GM12801 (cell line): ENCODE results near the gene FAM170B.

Experiments
- TF ChIP-seq, protein P1 (sequence below): IDR thresholded peaks from one replicate; pipeline ENCODE4 v1.5.1; 2011; ENCODE audit warnings: control low read depth; ENCODE audit not compliant: insufficient read length; ENCODE audit errors: extremely low read depth

The FAM170B gene

DNA sequence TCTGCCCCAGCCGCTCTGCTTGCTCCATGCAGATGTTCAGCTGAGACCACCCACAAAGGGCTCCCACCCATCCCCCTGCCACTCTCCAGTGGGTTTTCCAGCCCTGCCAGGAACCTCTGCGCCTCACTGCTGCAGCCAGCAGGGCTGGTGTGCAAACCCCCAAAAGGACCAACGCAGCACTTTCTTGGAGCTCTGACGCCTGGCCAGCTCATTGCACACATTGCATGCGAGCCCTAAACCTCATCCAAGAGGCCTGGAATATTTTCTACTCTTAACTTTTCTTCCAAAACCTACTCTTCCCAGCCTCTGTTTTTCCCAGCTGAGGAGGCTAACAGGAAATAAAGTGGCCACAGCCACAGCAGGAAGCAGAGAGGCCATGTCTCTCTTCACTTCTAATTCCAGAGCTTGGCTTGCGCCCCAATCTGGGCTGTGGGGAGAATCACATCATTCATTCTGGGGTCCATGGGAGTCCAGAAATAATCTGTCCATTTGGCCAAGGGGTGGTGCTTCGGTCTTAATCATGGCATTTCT, 4.6 kb upstream of the FAM170B start:
- TF ChIP-seq, protein P1, sequence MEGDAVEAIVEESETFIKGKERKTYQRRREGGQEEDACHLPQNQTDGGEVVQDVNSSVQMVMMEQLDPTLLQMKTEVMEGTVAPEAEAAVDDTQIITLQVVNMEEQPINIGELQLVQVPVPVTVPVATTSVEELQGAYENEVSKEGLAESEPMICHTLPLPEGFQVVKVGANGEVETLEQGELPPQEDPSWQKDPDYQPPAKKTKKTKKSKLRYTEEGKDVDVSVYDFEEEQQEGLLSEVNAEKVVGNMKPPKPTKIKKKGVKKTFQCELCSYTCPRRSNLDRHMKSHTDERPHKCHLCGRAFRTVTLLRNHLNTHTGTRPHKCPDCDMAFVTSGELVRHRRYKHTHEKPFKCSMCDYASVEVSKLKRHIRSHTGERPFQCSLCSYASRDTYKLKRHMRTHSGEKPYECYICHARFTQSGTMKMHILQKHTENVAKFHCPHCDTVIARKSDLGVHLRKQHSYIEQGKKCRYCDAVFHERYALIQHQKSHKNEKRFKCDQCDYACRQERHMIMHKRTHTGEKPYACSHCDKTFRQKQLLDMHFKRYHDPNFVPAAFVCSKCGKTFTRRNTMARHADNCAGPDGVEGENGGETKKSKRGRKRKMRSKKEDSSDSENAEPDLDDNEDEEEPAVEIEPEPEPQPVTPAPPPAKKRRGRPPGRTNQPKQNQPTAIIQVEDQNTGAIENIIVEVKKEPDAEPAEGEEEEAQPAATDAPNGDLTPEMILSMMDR = no peak

DNA sequence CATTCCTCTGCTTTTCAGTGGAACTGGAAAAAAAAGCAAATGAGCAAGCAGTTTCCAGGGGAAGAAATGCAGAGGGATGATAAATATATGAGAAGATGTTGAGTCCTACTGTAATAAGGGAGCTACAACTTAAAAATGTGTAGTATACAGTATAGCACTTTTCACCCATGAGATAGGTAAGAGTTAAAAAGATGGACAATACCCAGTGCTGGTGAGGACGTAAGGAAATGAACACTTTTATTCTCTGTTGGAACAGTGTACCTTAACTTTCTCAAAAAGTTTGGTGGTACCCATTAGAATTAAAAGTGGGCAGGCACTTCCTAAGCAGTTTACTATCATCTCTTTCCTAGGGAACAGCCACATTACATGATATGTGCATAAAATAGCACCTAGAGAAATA, 2.7 kb upstream of the FAM170B start:
- TF ChIP-seq, protein P1 = no peak

DNA sequence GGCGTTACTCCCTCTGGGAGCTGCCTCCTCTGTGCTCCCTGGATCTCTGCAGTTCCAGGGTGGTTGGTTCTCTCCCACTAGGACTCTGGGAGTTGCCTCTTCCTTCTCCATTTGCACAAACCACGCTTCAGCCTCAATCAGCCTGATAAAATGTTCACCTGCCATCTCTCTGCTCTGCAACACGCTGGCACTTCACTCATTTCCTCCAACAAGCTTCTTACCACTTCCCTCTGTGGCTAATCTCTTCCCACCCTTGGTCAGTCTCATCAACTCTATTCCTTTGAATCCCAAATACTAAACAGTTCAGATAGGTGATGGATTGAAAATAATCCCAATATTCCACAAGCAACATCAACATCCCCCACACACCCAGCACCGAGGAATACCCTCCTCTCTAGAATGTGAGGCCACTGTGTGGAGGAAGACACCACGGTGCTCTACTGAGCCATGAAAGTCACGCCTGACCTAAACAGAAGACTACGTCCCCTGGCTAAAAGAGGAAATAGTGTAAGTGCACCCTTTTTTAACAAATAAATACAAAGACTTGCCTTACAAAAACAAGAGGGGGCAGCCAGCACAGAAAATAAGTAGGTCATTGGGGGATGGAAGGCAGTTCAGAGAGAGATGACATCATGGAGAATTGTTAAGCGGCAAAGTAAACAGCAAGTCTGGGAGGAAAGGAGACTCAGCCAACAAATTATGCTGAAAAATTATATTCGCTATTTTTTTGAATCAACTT, 1.9 kb upstream of the FAM170B start:
- TF ChIP-seq, protein P1 = no peak

DNA sequence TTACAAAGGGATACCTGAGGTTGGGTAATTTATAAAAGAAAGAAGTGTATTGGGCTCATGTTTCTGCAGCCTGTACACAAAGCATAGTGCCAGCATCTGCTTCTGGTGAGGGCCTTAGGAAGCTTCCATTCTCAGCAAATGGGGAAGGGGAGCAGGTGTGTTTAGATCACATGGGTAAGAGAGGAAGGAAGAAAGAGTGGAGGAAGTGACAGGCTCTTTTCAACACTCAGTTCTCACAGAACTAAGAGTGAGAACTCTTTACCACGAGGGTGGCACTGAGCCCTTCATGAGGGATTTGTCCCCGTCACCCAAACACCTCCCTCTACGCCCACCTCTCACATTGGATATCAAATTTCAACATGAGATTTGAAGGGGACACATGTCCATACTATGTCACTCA, 506 bp upstream of the FAM170B start:
- TF ChIP-seq, protein P1 = no peak

DNA sequence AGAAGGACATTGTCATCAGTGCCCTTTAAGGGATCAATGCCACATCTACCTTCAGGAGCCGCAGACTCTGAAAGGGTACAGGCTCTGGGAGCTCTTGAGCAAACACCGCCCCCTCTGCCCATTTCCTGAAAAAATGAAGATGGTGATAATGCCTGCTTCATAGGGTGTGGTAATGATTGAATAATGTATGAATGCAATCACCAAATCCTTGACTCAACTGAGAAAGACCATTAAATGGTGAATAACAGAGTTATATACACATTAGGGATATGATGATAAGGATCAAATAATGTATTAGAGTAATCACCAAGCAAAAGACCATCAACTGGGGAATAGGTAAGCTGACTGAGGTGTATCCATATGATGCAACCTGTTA, 1.5 kb downstream of the FAM170B start:
- TF ChIP-seq, protein P1 = no peak

DNA sequence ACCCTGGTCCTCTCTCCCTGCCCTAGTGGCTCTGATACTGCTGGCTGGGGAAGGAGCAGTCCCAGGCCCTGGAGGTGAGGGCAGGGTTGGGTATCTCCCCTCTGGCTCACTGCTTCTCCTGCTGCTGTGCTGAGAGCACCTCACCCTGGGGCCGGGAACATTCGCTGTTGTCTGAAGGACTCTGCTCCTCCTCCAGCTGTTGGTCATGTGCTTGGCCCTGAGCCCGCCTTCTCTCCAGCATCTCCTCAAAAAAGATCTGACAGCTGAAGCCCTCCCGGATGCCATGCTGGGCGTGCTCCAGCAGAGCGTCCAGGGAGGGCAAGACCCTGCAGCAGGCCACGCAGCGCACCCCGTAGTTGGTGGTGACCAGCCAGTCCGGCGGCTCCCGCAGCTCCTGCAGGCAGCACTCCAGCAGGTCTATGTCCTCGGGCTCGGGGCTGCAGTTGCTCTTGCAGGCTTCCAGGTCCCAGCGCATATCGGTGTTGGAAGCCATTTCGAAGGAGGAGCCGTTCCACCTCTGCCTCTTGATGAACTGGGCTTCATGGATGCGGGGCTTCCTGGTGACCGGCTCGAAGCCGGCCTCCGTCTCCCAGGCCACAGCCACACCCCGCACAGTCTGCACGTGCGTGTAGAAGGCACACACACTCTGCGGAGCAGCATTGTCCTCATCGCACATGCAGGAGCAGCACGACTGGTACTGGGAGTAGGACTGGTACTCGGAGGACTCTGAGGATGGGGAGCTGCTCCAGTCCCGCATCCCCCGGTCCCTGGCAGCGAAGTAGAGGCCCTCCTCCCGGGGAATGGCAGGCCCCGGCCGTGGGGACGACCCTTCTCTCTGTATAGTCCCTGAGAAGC, 2.1 kb downstream of the FAM170B start:
- TF ChIP-seq, protein P1 = no peak

DNA sequence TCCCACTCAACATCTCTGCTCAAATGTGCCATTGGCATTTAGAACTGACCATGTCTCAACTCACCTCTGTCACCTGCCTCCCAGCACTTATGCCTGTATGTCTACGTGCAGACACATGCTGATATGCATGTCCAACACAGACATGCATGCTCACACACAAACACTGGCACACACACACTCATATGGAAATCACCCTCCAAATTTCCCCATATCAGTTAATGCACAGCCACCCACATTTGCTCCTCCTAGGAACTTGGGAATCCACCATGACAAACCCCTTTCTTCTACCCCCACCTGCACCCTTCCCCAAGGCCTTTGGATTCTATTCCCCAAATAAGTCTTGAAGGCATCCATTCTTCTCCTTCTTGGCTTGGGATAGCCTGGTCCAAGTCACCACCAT, 4.4 kb downstream of the FAM170B start:
- TF ChIP-seq, protein P1 = no peak
